A549 (cell line): ENCODE measurements around the gene SH2B3. TPM values are rescaled to one million over a fixed set of nuclear protein-coding genes. Genes with fewer than 3 reads are reported as not detected.
A peak's percentile ranks its signal among the peaks of the same experiment; 100 is the strongest.

Experiments used
- ATAC-seq, 2 experiments: fragments of 200-7000 bp in 1 of 2; fragments of >200 bp in 1 of 2; cut with Nextera tagmentation in 1 of 2; cut with Tn5 transposase in 1 of 2; 3 replicates each; pipeline versions ENCODE4 v1.8.0 to v1.9.1; 2018 to 2020; ENCODE audit warnings: mild to moderate bottlenecking in 1 of 2, moderate library complexity in 1 of 2
- CTCF ChIA-PET: fragments of 300-600 bp; sonication (Branson Sonifier 250); formaldehyde crosslinking; extraction: SDS; loops from one replicate; lab custom pipeline; 2021; ENCODE audit warnings: antibody characterized with exemption, inconsistent platforms; lab: Yijun Ruan, JAX
- POLR2A ChIA-PET: fragments of 350-600 bp; formaldehyde crosslinking; extraction: SDS; loops from one replicate; lab custom pipeline; 2021; ENCODE audit warnings: antibody characterized with exemption, inconsistent platforms; lab: Yijun Ruan, JAX
- DNase-seq, 2 experiments: peaks; one replicate each; pipeline versions ENCODE4 v3.0.0 to v3.0.0-alpha.2; 2011 to 2016; ENCODE audit warnings: low read depth in 1 of 2, low spot score in 1 of 2
- FAIRE-seq: peaks from 2 replicates; lab custom pipeline; 2011; peaks lifted over from hg19 to GRCh38; lab: Jason Lieb, UNC
- H3K27ac ChIP-seq, 2 experiments: fragments of >200 bp; sonication (Bioruptor Twin); formaldehyde crosslinking; 3 replicates each; pipeline ENCODE4 v1.5.1; 2016 to 2017
- H3K4me1 ChIP-seq: fragments of >200 bp; sonication (Bioruptor Twin); formaldehyde crosslinking; 3 replicates; pipeline ENCODE4 v1.6.1; 2016
- H3K4me2 ChIP-seq: fragments of >200 bp; sonication (Bioruptor Twin); formaldehyde crosslinking; 3 replicates; pipeline ENCODE4 v1.6.1; 2016
- H3K4me3 ChIP-seq: fragments of >200 bp; sonication (Bioruptor Twin); formaldehyde crosslinking; 3 replicates; pipeline ENCODE4 v1.5.1; 2016
- H3K9me3 ChIP-seq: fragments of >200 bp; sonication (Bioruptor Twin); formaldehyde crosslinking; 3 replicates; pipeline ENCODE4 v1.6.1; 2016
- ATOH8 ChIP-seq: fragments of 250-450 bp; sonication (Bioruptor Pico); IDR thresholded peaks from 2 replicates; pipeline ENCODE4 v1.5.0; 2020; ENCODE audit warnings: low read depth, mild to moderate bottlenecking, moderate library complexity
- BHLHE40 ChIP-seq: IDR thresholded peaks from 2 replicates; pipeline ENCODE4 v1.6.1; 2012; ENCODE audit warnings: low read depth, low read length, inconsistent platforms
- CBX2 ChIP-seq: fragments of 200-600 bp; sonication (generic); IDR thresholded peaks from 2 replicates; pipeline ENCODE4 v1.6.1; 2016; ENCODE audit warnings: low read depth, mild to moderate bottlenecking, borderline replicate concordance
- CBX8 ChIP-seq: fragments of 200-600 bp; sonication (generic); IDR thresholded peaks from 2 replicates; pipeline ENCODE4 v1.6.1; 2016
- CEBPB ChIP-seq, 2 experiments: fragments of >200 bp in 1 of 2; sonication (Bioruptor Twin) in 1 of 2; formaldehyde crosslinking in 1 of 2; IDR thresholded peaks; 2 replicates each; pipeline ENCODE4 v1.6.1; 2012 to 2016
- CHD2 ChIP-seq: fragments of 150-350 bp; IDR thresholded peaks from 2 replicates; pipeline ENCODE4 v1.6.1; 2014; ENCODE audit warnings: low read length; ENCODE audit not compliant: partially characterized antibody
- EHMT2 ChIP-seq: fragments of 200-600 bp; sonication (generic); IDR thresholded peaks from 2 replicates; pipeline ENCODE4 v1.6.1; 2016; ENCODE audit warnings: antibody characterized with exemption, low read depth, mild to moderate bottlenecking, moderate library complexity
- FOSB ChIP-seq: fragments of 250-450 bp; sonication (Bioruptor Pico); IDR thresholded peaks from 2 replicates; pipeline ENCODE4 v1.5.0; 2020; ENCODE audit warnings: mild to moderate bottlenecking, moderate library complexity
- FOSL2 ChIP-seq, 2 experiments: fragments of 450-650 bp in 1 of 2; fragments of >200 bp in 1 of 2; sonication (Bioruptor Twin) in 1 of 2; formaldehyde crosslinking; IDR thresholded peaks; 2 replicates each; pipeline versions ENCODE4 v1.5.0 to v1.6.1; 2016 to 2020; ENCODE audit warnings: mild to moderate bottlenecking in 1 of 2, moderate library complexity in 1 of 2
- HEYL ChIP-seq: fragments of 250-450 bp; sonication (Bioruptor Pico); IDR thresholded peaks from 2 replicates; pipeline ENCODE4 v1.8.0; 2021; ENCODE audit warnings: mild to moderate bottlenecking, moderate library complexity
- KDM1A ChIP-seq: fragments of 200-600 bp; sonication (generic); IDR thresholded peaks from 2 replicates; pipeline ENCODE4 v1.6.1; 2016; ENCODE audit warnings: low read depth, mild to moderate bottlenecking
- MAFK ChIP-seq: fragments of 450-650 bp; IDR thresholded peaks from 2 replicates; pipeline ENCODE4 v1.6.1; 2014; ENCODE audit not compliant: partially characterized antibody
- MAZ ChIP-seq: fragments of 150-350 bp; IDR thresholded peaks from 2 replicates; pipeline ENCODE4 v1.6.1; 2014; ENCODE audit warnings: antibody characterized with exemption, low read depth, low read length, borderline replicate concordance
- MYC ChIP-seq: IDR thresholded peaks from 2 replicates; pipeline ENCODE4 v1.6.1; 2012; ENCODE audit warnings: mild to moderate bottlenecking, inconsistent platforms, low read length, improper control_type of control experiment, borderline replicate concordance
- NPAS2 ChIP-seq: fragments of 250-450 bp; sonication (Bioruptor Pico); IDR thresholded peaks from 2 replicates; pipeline ENCODE4 v1.8.0; 2022; ENCODE audit warnings: mild to moderate bottlenecking, moderate library complexity, borderline replicate concordance
- PHF8 ChIP-seq: fragments of 200-600 bp; sonication (generic); IDR thresholded peaks from 2 replicates; pipeline ENCODE4 v1.6.1; 2016; ENCODE audit warnings: low read depth, mild to moderate bottlenecking, antibody characterized with exemption, moderate library complexity, borderline replicate concordance
- RARB ChIP-seq: fragments of 250-450 bp; sonication (Bioruptor Pico); IDR thresholded peaks from 2 replicates; pipeline ENCODE4 v1.8.0; 2021; ENCODE audit warnings: mild to moderate bottlenecking, moderate library complexity
- RCOR1 ChIP-seq: fragments of 150-350 bp; IDR thresholded peaks from 2 replicates; pipeline ENCODE4 v1.6.1; 2014; ENCODE audit warnings: antibody characterized with exemption, low read length, low read depth
- ZNF302 ChIP-seq: fragments of 250-450 bp; sonication (Bioruptor Pico); IDR thresholded peaks from 2 replicates; pipeline ENCODE4 v1.9.0; 2021; ENCODE audit warnings: inconsistent platforms, mild to moderate bottlenecking, moderate library complexity
- ZSCAN20 ChIP-seq: fragments of 250-450 bp; sonication (Bioruptor Pico); IDR thresholded peaks from 2 replicates; pipeline ENCODE4 v1.8.0; 2022; ENCODE audit warnings: mild to moderate bottlenecking, moderate library complexity
- WGBS: methylation state at CpG from one replicate; pipeline ENCODE4 v1.1.6; 2017; ENCODE audit errors: missing lambda C conversion rate; 5-methylcytosine and 5-hydroxymethylcytosine counted together
- polyA plus RNA-seq, 4 experiments: library from polyadenylated mRNA; depleted of rRNA in 3 of 4; stranded (reverse); fragments of >200 nt; fragmentation: RNase III in 1 of 4; extraction: RNeasy Plus Mini Kit Qiagen cat#74134 plus additional on column Dnase treatment in 1 of 4; gene quantifications; 2 replicates in 3 of 4; 3 replicates in 1 of 4; pipeline ENCODE4 v1.2.3, GENCODE V29; 2011 to 2017
- TF ChIP-seq, protein P1 (sequence below): IDR thresholded peaks from 2 replicates; pipeline ENCODE4 v1.6.1; 2012; ENCODE audit warnings: low read depth, borderline replicate concordance
- TF ChIP-seq, protein P2 (sequence below): IDR thresholded peaks from 2 replicates; pipeline ENCODE4 v1.6.1; 2012
- TF ChIP-seq, protein P3 (sequence below): fragments of >200 bp; sonication (Bioruptor Twin); formaldehyde crosslinking; IDR thresholded peaks from 3 replicates; pipeline ENCODE4 v1.6.1; 2016

The SH2B3 gene
- polyA plus RNA-seq, 2 of the 4 experiments (the other 2 are of a cell fraction), result 2.3 to 2.5 TPM

DNA sequence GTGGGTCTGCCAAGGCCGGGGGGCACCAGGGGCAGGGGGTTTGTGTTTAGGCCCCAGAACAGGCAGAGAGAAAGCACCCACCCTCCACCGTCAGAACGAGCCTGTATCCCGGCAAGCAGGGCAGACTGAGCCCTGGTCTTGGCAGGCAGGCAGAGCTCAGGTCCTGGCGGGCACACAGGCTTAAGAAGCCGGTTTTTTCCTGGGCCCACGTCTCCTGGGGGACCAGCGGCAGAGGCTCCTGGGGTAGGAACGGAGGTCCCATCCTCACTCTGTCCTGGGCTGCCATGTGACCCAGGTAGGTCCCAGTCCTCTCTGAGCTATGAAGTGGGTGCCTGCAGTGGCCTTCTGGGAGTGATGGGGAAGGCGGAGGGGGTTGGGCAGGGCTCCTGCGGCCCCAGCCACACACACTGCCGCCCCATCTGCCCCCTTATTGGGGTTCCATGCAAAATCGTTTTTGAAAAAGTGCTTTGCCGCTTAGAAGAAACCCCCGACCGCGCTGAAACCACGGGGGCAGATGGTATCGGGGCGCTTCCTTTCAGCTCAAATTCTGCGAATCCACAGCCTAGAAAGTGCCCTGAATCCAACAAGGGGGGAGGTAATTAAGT is 24.2 kb downstream of the SH2B3 start:
- TF ChIP-seq CHD2 (no peak), ATOH8 (no peak), MAFK (no peak), ZSCAN20 (no peak), MAZ (no peak)
- TF ChIP-seq, protein P1, sequence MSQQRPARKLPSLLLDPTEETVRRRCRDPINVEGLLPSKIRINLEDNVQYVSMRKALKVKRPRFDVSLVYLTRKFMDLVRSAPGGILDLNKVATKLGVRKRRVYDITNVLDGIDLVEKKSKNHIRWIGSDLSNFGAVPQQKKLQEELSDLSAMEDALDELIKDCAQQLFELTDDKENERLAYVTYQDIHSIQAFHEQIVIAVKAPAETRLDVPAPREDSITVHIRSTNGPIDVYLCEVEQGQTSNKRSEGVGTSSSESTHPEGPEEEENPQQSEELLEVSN, result no peak
- Histone ChIP-seq H3K27ac (no peak overlapping the region), H3K4me3 (no peak overlapping the region), H3K4me2 (no peak overlapping the region), H3K4me1 (peaks cover 32% of the 10 kb centered on the region), H3K9me3 (no peaks in the 10 kb centered on the region)
- FAIRE-seq (no peak), ATAC-seq (peak in 1 of 2 experiments; percentile 5; a peak in 3 of 6 replicates), DNase-seq (no peak)
- WGBS, result 83% methylated on average over 20 of the region's 21 CpGs
- CTCF ChIA-PET, result interaction anchor here (1.2 to 3.3 kb wide), 2 partner anchors 21 to 33 kb away, joined by 3 to 8 read pairs; no protein-coding TSS in a partner anchor
- POLR2A ChIA-PET, result no interaction called here

GRCh38 chr12:111430433-111431353 is 25.0 kb downstream of the SH2B3 start:
- H3K9me3 ChIP-seq, result no peaks in the 10 kb centered on the region
- no peak for DNase-seq
- no peak overlapping the region for H3K4me2 ChIP-seq
- CTCF ChIA-PET, result interaction anchor here (1.7 to 17.4 kb wide), 3 partner anchors 15 to 32 kb away, joined by 4 to 154 read pairs (median 8); no protein-coding TSS in a partner anchor
- WGBS, result 60% methylated on average over 8 of the region's 17 CpGs
- TF ChIP-seq NPAS2 (CRISPR knock-in tag) (no peak), ZNF302 (CRISPR knock-in tag) (no peak), ATOH8 (no peak), MYC (no peak), EHMT2 (no peak), CEBPB (IDR thresholded peaks at IDR 0.05) (no peak), PHF8 (no peak), CHD2 (no peak), RARB (no peak), CBX8 (no peak), CBX2 (no peak), BHLHE40 (no peak), FOSB (no peak), HEYL (CRISPR knock-in tag) (no peak), MAFK (no peak), FOSL2 (IDR thresholded peaks at IDR 0.05) (no peak), FOSL2 (CRISPR knock-in tag; IDR thresholded peaks at IDR 0.05) (no peak), RCOR1 (no peak), KDM1A (no peak)
- TF ChIP-seq, protein P2, sequence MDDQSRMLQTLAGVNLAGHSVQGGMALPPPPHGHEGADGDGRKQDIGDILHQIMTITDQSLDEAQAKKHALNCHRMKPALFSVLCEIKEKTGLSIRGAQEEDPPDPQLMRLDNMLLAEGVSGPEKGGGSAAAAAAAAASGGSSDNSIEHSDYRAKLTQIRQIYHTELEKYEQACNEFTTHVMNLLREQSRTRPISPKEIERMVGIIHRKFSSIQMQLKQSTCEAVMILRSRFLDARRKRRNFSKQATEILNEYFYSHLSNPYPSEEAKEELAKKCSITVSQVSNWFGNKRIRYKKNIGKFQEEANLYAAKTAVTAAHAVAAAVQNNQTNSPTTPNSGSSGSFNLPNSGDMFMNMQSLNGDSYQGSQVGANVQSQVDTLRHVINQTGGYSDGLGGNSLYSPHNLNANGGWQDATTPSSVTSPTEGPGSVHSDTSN, result no peak
- TF ChIP-seq, protein P3, sequence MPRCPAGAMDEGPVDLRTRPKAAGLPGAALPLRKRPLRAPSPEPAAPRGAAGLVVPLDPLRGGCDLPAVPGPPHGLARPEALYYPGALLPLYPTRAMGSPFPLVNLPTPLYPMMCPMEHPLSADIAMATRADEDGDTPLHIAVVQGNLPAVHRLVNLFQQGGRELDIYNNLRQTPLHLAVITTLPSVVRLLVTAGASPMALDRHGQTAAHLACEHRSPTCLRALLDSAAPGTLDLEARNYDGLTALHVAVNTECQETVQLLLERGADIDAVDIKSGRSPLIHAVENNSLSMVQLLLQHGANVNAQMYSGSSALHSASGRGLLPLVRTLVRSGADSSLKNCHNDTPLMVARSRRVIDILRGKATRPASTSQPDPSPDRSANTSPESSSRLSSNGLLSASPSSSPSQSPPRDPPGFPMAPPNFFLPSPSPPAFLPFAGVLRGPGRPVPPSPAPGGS, result no peak
- no peak overlapping the region for H3K4me3 ChIP-seq
- H3K27ac ChIP-seq, result no peak overlapping the region
- no peak for FAIRE-seq
- ATAC-seq, result no peak
- peaks cover 28% of the 10 kb centered on the region for H3K4me1 ChIP-seq
- POLR2A ChIA-PET, result no interaction called here
